Neural cell (in vitro differentiated cells): ENCODE data around the gene MAP3K5. TPM values are rescaled to one million over a fixed set of nuclear protein-coding genes. Genes with fewer than 3 reads are reported as not detected.

ENCODE experiments used
- H2AFZ ChIP-seq: fragments of 200-600, 300-800 bp; sonication (generic), shearing (Covaris generic); 2 replicates; pipeline ENCODE4 v1.6.0; 2014; ENCODE audit warnings: low read depth, mild to moderate bottlenecking, antibody characterized with exemption, low read length, moderate library complexity
- H3F3A ChIP-seq: fragments of 200-600 bp; shearing (Covaris generic); 2 replicates; pipeline ENCODE4 v1.6.1; 2016; ENCODE audit warnings: mild to moderate bottlenecking, moderate library complexity, mixed read lengths, antibody characterized with exemption, low read length; ENCODE audit not compliant: insufficient read depth, poor library complexity, severe bottlenecking
- H3K27ac ChIP-seq: fragments of 200-600, 300-800 bp; sonication (generic), shearing (Covaris generic); 2 replicates; pipeline ENCODE4 v1.5.1; 2014; ENCODE audit warnings: mild to moderate bottlenecking, low read length, moderate library complexity
- H3K27me3 ChIP-seq: fragments of 300-800, 200-600 bp; sonication (generic), shearing (Covaris generic); 2 replicates; pipeline ENCODE4 v1.6.0; 2014; ENCODE audit warnings: mild to moderate bottlenecking, low read depth, low read length, moderate library complexity; ENCODE audit not compliant: insufficient read depth
- H3K36me3 ChIP-seq: fragments of 300-800, 200-600 bp; sonication (generic), shearing (Covaris generic); 2 replicates; pipeline ENCODE4 v1.5.1; 2014; ENCODE audit warnings: mild to moderate bottlenecking, antibody characterized with exemption, low read length, moderate library complexity; ENCODE audit not compliant: insufficient read depth
- H3K4me2 ChIP-seq: fragments of 300-800, 200-600 bp; sonication (generic), shearing (Covaris generic); 2 replicates; pipeline ENCODE4 v1.6.0; 2014; ENCODE audit warnings: mild to moderate bottlenecking, low read length
- H3K4me3 ChIP-seq: fragments of 300-800, 200-600 bp; sonication (generic), shearing (Covaris generic); 2 replicates; pipeline ENCODE4 v1.5.1; 2014; ENCODE audit warnings: mild to moderate bottlenecking, low read length, moderate library complexity
- H3K79me2 ChIP-seq: fragments of 200-600 bp; shearing (Covaris generic); replicated peaks from 2 replicates; pipeline ENCODE4 v1.6.0; 2014; ENCODE audit warnings: mild to moderate bottlenecking, low read length, moderate library complexity; ENCODE audit not compliant: insufficient read depth
- H3K9ac ChIP-seq: fragments of 300-800, 200-600 bp; sonication (generic), shearing (Covaris generic); 2 replicates; pipeline ENCODE4 v1.6.1; 2016; ENCODE audit warnings: mild to moderate bottlenecking, low read length, mixed read lengths
- H3K9me2 ChIP-seq: fragments of 200-600 bp; shearing (Covaris generic); 2 replicates; pipeline ENCODE4 v1.6.1; 2016; ENCODE audit warnings: mild to moderate bottlenecking, low read length, mixed read lengths; ENCODE audit not compliant: insufficient read depth
- H3K9me3 ChIP-seq: fragments of 200-600, 300-800 bp; sonication (generic), shearing (Covaris generic); 2 replicates; pipeline ENCODE4 v1.6.1; 2016; ENCODE audit warnings: mild to moderate bottlenecking, mixed run types, low read length, moderate library complexity, mixed read lengths
- H4K20me1 ChIP-seq: fragments of 200-600 bp; shearing (Covaris generic); 2 replicates; pipeline ENCODE4 v1.6.1; 2016; ENCODE audit warnings: mild to moderate bottlenecking, mixed run types; ENCODE audit not compliant: insufficient read depth
- CTCF ChIP-seq: fragments of 450-650 bp; IDR thresholded peaks from 2 replicates; pipeline ENCODE4 v1.5.1; 2014; ENCODE audit warnings: antibody characterized with exemption, mild to moderate bottlenecking, moderate library complexity; ENCODE audit not compliant: poor library complexity, severe bottlenecking
- EP300 ChIP-seq: fragments of 450-650 bp; conservative IDR thresholded peaks from 2 replicates; pipeline ENCODE4 v1.6.1; 2014; ENCODE audit warnings: antibody characterized with exemption, mild to moderate bottlenecking, moderate library complexity; ENCODE audit not compliant: poor library complexity, severe bottlenecking
- EZH2 ChIP-seq: fragments of 200-600, 300-800 bp; shearing (Covaris generic), sonication (generic); IDR thresholded peaks from 2 replicates; pipeline ENCODE4 v1.6.1; 2014; ENCODE audit warnings: antibody characterized with exemption, low read length, borderline replicate concordance, mild to moderate bottlenecking; ENCODE audit not compliant: insufficient read depth, poor library complexity, severe bottlenecking
- MXI1 ChIP-seq: fragments of 450-650 bp; conservative IDR thresholded peaks from 2 replicates; pipeline ENCODE4 v1.6.1; 2014; ENCODE audit warnings: antibody characterized with exemption, mild to moderate bottlenecking; ENCODE audit not compliant: poor library complexity, severe bottlenecking
- POLR2AphosphoS5 ChIP-seq: IDR thresholded peaks from 2 replicates; pipeline ENCODE4 v1.6.1; 2012
- RAD21 ChIP-seq: fragments of 450-650 bp; conservative IDR thresholded peaks from 2 replicates; pipeline ENCODE4 v1.6.1; 2014; ENCODE audit warnings: antibody characterized with exemption, mild to moderate bottlenecking, moderate library complexity
- REST ChIP-seq: IDR thresholded peaks from 2 replicates; pipeline ENCODE4 v1.6.1; 2012; ENCODE audit warnings: borderline replicate concordance
- SMC3 ChIP-seq: fragments of 450-650 bp; conservative IDR thresholded peaks from 2 replicates; pipeline ENCODE4 v1.6.1; 2014; ENCODE audit warnings: antibody characterized with exemption, mild to moderate bottlenecking, moderate library complexity; ENCODE audit not compliant: poor library complexity
- TAF1 ChIP-seq: IDR thresholded peaks from 2 replicates; pipeline ENCODE4 v1.6.1; 2012; ENCODE audit warnings: low read depth
- polyA plus RNA-seq: library from polyadenylated mRNA; depleted of rRNA; stranded (reverse); fragments of >200 nt; gene quantifications from 2 replicates; pipeline ENCODE4 v1.2.3, GENCODE V29; 2014

MAP3K5 gene
- polyA plus RNA-seq, 1 donor from 2014 or later, result 2.0 TPM

GRCh38 chr6:136811272-136811671 lies 19.0 kb upstream of the MAP3K5 start:
- TF ChIP-seq CTCF (no peak), REST (no peak), TAF1 (no peak), EZH2 (no peak), SMC3 (no peak), MXI1 (no peak), EP300 (no peak), RAD21 (no peak), POLR2AphosphoS5 (no peak)
- Histone ChIP-seq H3K9ac (no peak overlapping the region), H3K9me2 (no peaks in the 10 kb centered on the region), H3K27me3 (no peaks in the 10 kb centered on the region), H3K27ac (no peak overlapping the region), H4K20me1 (no peaks in the 10 kb centered on the region), H3K36me3 (no peaks in the 10 kb centered on the region), H3K9me3 (no peaks in the 10 kb centered on the region), H2AFZ (no peak overlapping the region), H3K4me2 (no peak overlapping the region), H3K79me2 (no peaks in the 10 kb centered on the region), H3F3A (no peaks in the 10 kb centered on the region), H3K4me3 (no peak overlapping the region)

GRCh38 chr6:136809091-136809860 lies 17.0 kb upstream of the MAP3K5 start:
- Histone ChIP-seq H2AFZ (no peak overlapping the region), H3K4me3 (no peak overlapping the region), H3K27me3 (no peaks in the 10 kb centered on the region), H4K20me1 (no peaks in the 10 kb centered on the region), H3K9me3 (no peaks in the 10 kb centered on the region), H3F3A (no peaks in the 10 kb centered on the region), H3K4me2 (no peak overlapping the region), H3K9me2 (no peaks in the 10 kb centered on the region), H3K9ac (no peak overlapping the region), H3K27ac (no peak overlapping the region), H3K36me3 (no peaks in the 10 kb centered on the region), H3K79me2 (no peaks in the 10 kb centered on the region)
- TF ChIP-seq RAD21 (no peak), MXI1 (no peak), REST (no peak), TAF1 (no peak), POLR2AphosphoS5 (no peak), SMC3 (no peak), CTCF (no peak), EP300 (no peak), EZH2 (no peak)
